ENCODE data around the gene MPC2.

Gene MPC2

GRCh38 chr1:167922023-167922422 lies 14.8 kb downstream of the MPC2 start:
- peaks cover 17% of the 10 kb centered on the region for H3K36me3 ChIP-seq (ENCODE audit: insufficient read depth, low read length)
- no peak for TF ChIP-seq CTCF (conservative IDR thresholded peaks at IDR 0.05; ENCODE audit: low read length)
- no peak for TF ChIP-seq EZH2phosphoT487 (IDR thresholded peaks at IDR 0.05; ENCODE audit: borderline replicate concordance)
- no peak overlapping the region for H3K4me2 ChIP-seq (ENCODE audit: low read depth, low read length, poor library complexity, severe bottlenecking)
- no peak overlapping the region for H3K9ac ChIP-seq (ENCODE audit: low read depth, low read length, poor library complexity, severe bottlenecking)
- H3K9me3 ChIP-seq (ENCODE audit: insufficient read depth, low read depth, low read length): no peaks in the 10 kb centered on the region
- H3K79me2 ChIP-seq (ENCODE audit: insufficient read depth, low read length): peaks cover 23% of the 10 kb centered on the region
- H4K20me1 ChIP-seq (ENCODE audit: insufficient read depth, low read length, poor library complexity, severe bottlenecking): no peaks in the 10 kb centered on the region
- no peaks in the 10 kb centered on the region for H3F3A ChIP-seq (ENCODE audit: low read depth)
- no peak overlapping the region for H3K4me3 ChIP-seq (ENCODE audit: low read length, poor library complexity, severe bottlenecking)
- H2AFZ ChIP-seq (ENCODE audit: low read length): no peak overlapping the region
- H3K9me2 ChIP-seq (replicated peaks; ENCODE audit: low read depth, low read length): no peaks in the 10 kb centered on the region
- H3K4me1 ChIP-seq (ENCODE audit: insufficient read depth, low read length, poor library complexity, severe bottlenecking): peaks cover 23% of the 10 kb centered on the region
- H3K27me3 ChIP-seq (ENCODE audit: insufficient read depth, low read length, poor library complexity, severe bottlenecking): no peaks in the 10 kb centered on the region

GRCh38 chr1:167916766-167917511 lies 19.9 kb downstream of the MPC2 start:
- Histone ChIP-seq H3K79me2 (ENCODE audit: insufficient read depth, low read length) (no peaks in the 10 kb centered on the region), H3K27me3 (ENCODE audit: insufficient read depth, low read length, poor library complexity, severe bottlenecking) (no peaks in the 10 kb centered on the region), H3K9me2 (replicated peaks; ENCODE audit: low read depth, low read length) (no peaks in the 10 kb centered on the region), H3K4me3 (ENCODE audit: low read length, poor library complexity, severe bottlenecking) (no peak overlapping the region), H3F3A (ENCODE audit: low read depth) (no peaks in the 10 kb centered on the region), H3K4me1 (ENCODE audit: insufficient read depth, low read length, poor library complexity, severe bottlenecking) (no peaks in the 10 kb centered on the region), H3K9me3 (ENCODE audit: insufficient read depth, low read depth, low read length) (no peaks in the 10 kb centered on the region), H2AFZ (ENCODE audit: low read length) (no peak overlapping the region), H3K36me3 (ENCODE audit: insufficient read depth, low read length) (peaks cover 20% of the 10 kb centered on the region), H4K20me1 (ENCODE audit: insufficient read depth, low read length, poor library complexity, severe bottlenecking) (no peaks in the 10 kb centered on the region), H3K9ac (ENCODE audit: low read depth, low read length, poor library complexity, severe bottlenecking) (no peak overlapping the region), H3K4me2 (ENCODE audit: low read depth, low read length, poor library complexity, severe bottlenecking) (no peak overlapping the region)
- no peak for TF ChIP-seq CTCF (conservative IDR thresholded peaks at IDR 0.05; ENCODE audit: low read length)
- TF ChIP-seq EZH2phosphoT487 (IDR thresholded peaks at IDR 0.05; ENCODE audit: borderline replicate concordance): no peak

- Histone ChIP-seq H4K20me1 (ENCODE audit: insufficient read depth, low read length, poor library complexity, severe bottlenecking) (no peaks in the 10 kb centered on the region), H3K4me1 (ENCODE audit: insufficient read depth, low read length, poor library complexity, severe bottlenecking) (no peaks in the 10 kb centered on the region), H3K4me2 (ENCODE audit: low read depth, low read length, poor library complexity, severe bottlenecking) (no peak overlapping the region), H3K79me2 (ENCODE audit: insufficient read depth, low read length) (no peaks in the 10 kb centered on the region), H3K4me3 (ENCODE audit: low read length, poor library complexity, severe bottlenecking) (no peak overlapping the region), H3K36me3 (ENCODE audit: insufficient read depth, low read length) (peaks cover 20% of the 10 kb centered on the region), H3F3A (ENCODE audit: low read depth) (no peaks in the 10 kb centered on the region), H2AFZ (ENCODE audit: low read length) (no peak overlapping the region), H3K9me2 (replicated peaks; ENCODE audit: low read depth, low read length) (no peaks in the 10 kb centered on the region), H3K9me3 (ENCODE audit: insufficient read depth, low read depth, low read length) (no peaks in the 10 kb centered on the region), H3K9ac (ENCODE audit: low read depth, low read length, poor library complexity, severe bottlenecking) (no peak overlapping the region), H3K27me3 (ENCODE audit: insufficient read depth, low read length, poor library complexity, severe bottlenecking) (no peaks in the 10 kb centered on the region)
- TF ChIP-seq EZH2phosphoT487 (IDR thresholded peaks at IDR 0.05; ENCODE audit: borderline replicate concordance) (no peak), CTCF (conservative IDR thresholded peaks at IDR 0.05; ENCODE audit: low read length) (no peak)
Measured at GRCh38 chr1:167915569-167915968, 21.3 kb downstream of the MPC2 start.

Data from Loucy (cell line).